Epithelial cell of proximal tubule (primary cell): ENCODE data around the gene RAPGEF5. TPM values are rescaled to one million over a fixed set of nuclear protein-coding genes. Genes with fewer than 3 reads are reported as not detected.

Experiments
- DNase-seq: peaks from one replicate; pipeline ENCODE4 v3.0.0-alpha.2; 2011; ENCODE audit warnings: low read depth
- H3K4me3 ChIP-seq: 2 replicates; pipeline ENCODE4 v1.5.1; 2011; ENCODE audit warnings: low read depth, mild to moderate bottlenecking, low read length
- total RNA-seq: library from RNA; depleted of rRNA; stranded (reverse); fragments of >200 nt; gene quantifications from 2 replicates; pipeline ENCODE4 v1.2.3, GENCODE V29; 2015
- TF ChIP-seq, protein P1 (sequence below): conservative IDR thresholded peaks from 2 replicates; pipeline ENCODE4 v1.5.1; 2012; ENCODE audit warnings: low read depth, mild to moderate bottlenecking, low read length

Gene RAPGEF5
- total RNA-seq, 1 donor from 2014 or later: 8.3 TPM

DNA sequence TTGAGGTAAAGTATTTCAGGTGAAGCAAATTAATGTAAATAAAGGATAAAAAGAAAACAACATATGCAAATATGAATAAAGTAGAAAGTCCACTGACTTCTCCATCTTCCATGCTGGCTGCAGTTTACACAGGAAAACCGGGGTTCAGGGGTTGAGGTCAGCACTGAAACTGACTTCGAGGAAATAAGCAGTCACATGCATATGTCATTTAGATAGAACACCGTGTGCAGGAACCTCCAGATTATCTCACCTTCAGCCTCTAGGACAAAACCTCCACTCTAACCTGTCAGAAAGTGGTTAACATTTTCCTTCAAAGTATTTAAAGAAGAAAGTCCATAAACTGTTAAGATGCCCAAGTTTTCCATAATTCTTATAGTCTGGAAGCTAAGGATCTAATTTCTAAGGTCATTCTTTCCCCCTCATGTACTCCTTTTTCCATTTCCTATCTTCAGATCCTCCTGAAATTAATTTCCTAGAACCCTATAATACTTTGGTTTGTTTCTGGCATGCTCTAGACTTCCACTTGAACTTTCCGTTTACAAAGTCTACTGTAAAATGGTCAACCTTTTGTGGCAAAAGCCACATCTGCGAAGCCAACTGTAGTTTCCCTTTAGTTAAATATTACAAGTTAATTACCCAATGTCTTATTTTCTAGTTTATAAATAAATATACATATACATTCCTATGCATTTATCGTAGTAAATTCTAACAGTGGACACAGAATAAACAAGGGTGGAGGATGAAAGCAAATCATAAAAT, 173.3 kb downstream of the RAPGEF5 start:
- TF ChIP-seq, protein P1, sequence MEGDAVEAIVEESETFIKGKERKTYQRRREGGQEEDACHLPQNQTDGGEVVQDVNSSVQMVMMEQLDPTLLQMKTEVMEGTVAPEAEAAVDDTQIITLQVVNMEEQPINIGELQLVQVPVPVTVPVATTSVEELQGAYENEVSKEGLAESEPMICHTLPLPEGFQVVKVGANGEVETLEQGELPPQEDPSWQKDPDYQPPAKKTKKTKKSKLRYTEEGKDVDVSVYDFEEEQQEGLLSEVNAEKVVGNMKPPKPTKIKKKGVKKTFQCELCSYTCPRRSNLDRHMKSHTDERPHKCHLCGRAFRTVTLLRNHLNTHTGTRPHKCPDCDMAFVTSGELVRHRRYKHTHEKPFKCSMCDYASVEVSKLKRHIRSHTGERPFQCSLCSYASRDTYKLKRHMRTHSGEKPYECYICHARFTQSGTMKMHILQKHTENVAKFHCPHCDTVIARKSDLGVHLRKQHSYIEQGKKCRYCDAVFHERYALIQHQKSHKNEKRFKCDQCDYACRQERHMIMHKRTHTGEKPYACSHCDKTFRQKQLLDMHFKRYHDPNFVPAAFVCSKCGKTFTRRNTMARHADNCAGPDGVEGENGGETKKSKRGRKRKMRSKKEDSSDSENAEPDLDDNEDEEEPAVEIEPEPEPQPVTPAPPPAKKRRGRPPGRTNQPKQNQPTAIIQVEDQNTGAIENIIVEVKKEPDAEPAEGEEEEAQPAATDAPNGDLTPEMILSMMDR: no peak
- DNase-seq: no peak
- no peak overlapping the region for H3K4me3 ChIP-seq

DNA sequence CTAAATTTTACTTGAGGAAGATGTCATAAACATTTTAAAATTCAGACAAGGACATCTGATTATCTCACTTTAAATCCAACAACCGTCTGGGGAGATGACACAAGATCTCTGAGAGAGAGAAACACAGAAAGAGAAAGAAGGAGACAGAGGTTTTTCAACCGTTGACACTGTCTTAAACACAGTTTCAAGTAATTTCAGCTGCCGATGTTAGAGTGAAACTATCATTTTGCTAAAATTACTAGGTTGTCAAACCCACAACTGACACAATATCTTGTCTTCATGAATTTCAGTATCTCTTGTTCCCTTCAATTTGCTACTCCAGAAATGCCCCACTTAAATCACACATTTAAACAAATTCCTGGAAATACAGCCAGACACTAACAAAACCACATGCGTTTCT, 174.8 kb downstream of the RAPGEF5 start:
- no peak for DNase-seq
- H3K4me3 ChIP-seq: no peak overlapping the region
- TF ChIP-seq, protein P1: no peak

DNA sequence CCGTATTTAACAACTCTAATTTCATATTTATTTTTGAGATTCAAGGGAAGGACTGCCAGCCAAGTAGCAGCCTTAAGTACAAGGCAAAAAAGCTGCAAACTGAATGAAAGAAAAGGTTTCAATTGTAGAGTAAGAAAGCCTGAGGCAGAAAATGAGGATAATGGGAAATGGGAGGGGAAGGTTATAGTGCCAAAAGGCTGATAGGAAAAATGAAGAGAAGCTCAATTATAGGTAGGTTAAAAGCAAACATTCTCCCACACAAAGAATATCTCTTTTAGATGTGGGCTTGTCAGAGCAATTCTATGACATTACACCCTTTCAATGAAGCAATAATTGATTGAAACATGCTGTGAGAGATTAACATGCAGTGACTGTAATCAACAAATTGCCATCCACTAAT, 175.3 kb downstream of the RAPGEF5 start:
- no peak for DNase-seq
- H3K4me3 ChIP-seq: no peak overlapping the region
- TF ChIP-seq, protein P1: no peak

DNA sequence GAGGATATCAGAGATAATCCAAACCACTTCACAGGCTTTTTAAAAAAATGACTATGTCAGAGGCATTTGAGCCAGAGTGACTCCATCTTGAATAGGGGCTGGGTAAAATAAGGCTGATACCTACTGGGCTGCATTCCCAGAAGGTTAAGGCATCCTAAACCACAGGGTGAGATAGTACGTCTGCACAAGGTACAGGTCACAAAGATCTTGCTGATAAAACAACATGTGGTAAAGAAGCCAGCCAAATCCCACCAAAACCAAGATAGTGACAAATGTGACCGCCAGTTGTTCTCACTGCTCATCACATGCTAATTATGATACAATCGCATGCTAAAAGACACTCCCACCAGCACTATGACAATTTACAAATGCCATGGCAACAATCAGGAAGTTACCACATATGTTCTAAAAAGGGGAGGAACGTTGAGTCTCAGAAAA, 177.5 kb downstream of the RAPGEF5 start:
- DNase-seq: no peak
- no peak overlapping the region for H3K4me3 ChIP-seq
- TF ChIP-seq, protein P1: no peak

DNA sequence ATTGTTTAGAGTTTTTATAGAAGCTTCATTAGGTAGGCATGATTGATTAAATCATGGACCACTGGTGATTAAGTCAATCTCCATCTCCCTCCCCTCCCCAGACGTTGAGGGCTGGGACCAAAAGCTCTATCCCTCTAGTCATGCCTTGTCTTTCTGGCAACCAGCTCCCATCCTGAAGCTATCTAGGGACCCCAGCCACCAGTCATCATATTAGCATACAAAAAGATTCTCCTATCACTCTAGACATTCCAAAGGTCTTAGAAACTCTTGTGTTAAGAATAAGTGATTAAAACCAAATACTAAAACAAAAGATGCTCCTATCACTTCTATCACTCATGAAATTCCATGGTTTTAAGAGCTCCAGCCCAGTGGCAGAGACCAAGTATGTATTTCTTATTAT, 178.2 kb downstream of the RAPGEF5 start:
- no peak for DNase-seq
- TF ChIP-seq, protein P1: no peak
- no peak overlapping the region for H3K4me3 ChIP-seq

DNA sequence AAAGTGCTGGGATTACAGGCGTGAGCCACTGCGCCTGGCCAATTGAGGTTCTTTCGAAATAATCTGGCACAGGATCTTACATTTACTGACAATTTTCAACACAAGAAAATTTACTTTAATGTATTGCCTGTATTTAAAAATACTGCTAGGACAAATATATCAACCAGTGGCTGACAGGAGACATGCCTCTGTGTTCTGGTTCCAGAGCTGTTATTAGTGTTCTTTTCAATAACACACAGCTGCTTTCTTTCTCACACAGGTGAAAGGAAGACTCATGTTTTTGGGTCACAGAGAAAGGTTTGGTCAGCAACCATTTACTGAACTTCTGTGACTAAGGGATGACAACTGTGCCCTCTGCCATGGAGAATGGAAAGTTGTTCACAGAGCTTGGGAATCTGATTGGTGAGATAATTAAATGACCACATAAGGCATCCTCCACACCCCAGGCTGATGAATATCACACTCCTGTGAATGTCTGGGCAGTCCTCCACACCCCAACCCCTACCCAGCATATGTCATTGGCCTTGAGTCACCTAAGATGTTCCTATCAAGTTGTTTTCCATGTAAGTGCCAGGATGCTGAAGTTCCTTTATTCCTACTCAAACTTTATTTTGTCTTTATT, 180.1 kb downstream of the RAPGEF5 start:
- no peak for DNase-seq
- TF ChIP-seq, protein P1: no peak
- H3K4me3 ChIP-seq: no peak overlapping the region
